HL-60 (cell line): Measurements from ENCODE around the gene SPSB4.

Source experiments
- CTCF ChIP-seq: IDR thresholded peaks from one replicate; pipeline ENCODE4 v1.5.1; 2011; ENCODE audit warnings: low read length, control low read depth, inconsistent platforms; ENCODE audit not compliant: insufficient read depth
- REST ChIP-seq: IDR thresholded peaks from 2 replicates; pipeline ENCODE4 v1.6.1; 2012; ENCODE audit warnings: low read depth; ENCODE audit not compliant: insufficient replicate concordance

- TF ChIP-seq CTCF (no peak), REST (no peak)
Observed at GRCh38 chr3:141012571-141012970, 38.6 kb upstream of the SPSB4 start.
